Measurements from ENCODE around the gene PDZRN3. TPM values are rescaled to one million over a fixed set of nuclear protein-coding genes. Genes with fewer than 3 reads are reported as not detected.

Gene PDZRN3
- total and polyA plus RNA-seq, 2 experiments from 2014 or later: 7.5 to 14.0 TPM

GRCh38 chr3:73475717-73476116, 149.0 kb downstream of the PDZRN3 start (continued):
- no peak for TF ChIP-seq REST (IDR thresholded peaks at IDR 0.05; ENCODE audit: unreplicated experiment)
- no peak for TF ChIP-seq ETS1 (IDR thresholded peaks at IDR 0.05)
- no peak for TF ChIP-seq STAT1 (IDR thresholded peaks at IDR 0.05; ENCODE audit: unreplicated experiment)
- TF ChIP-seq ZNF331 (CRISPR knock-in tag; IDR thresholded peaks at IDR 0.05; ENCODE audit: low read depth): no peak
- TF ChIP-seq JUNB (IDR thresholded peaks at IDR 0.05; ENCODE audit: unreplicated experiment): no peak

GRCh38 chr3:73475175-73475574, 149.6 kb downstream of the PDZRN3 start:
- Mint-ChIP-seq H3K27ac (no peak overlapping the region), H3K27me3 (ENCODE audit: insufficient read depth, low read depth, poor library complexity) (peaks cover 7% of the 10 kb centered on the region), H3K9me3 (peaks cover 18% of the 10 kb centered on the region), H3K4me1 (peaks cover 35% of the 10 kb centered on the region), H3K36me3 (ENCODE audit: low read depth) (peaks cover 20% of the 10 kb centered on the region), H3K4me3 (no peak overlapping the region)
- H3F3A ChIP-seq (replicated peaks; ENCODE audit: low read depth): no peaks in the 10 kb centered on the region
- no peak for DNase-seq (ENCODE audit: low spot score)
- H3K27me3 ChIP-seq (ENCODE audit: insufficient read depth): no peaks in the 10 kb centered on the region
- ATAC-seq: no peak
- TF ChIP-seq CTCF (conservative IDR thresholded peaks at IDR 0.05; ENCODE audit: low read depth in 2 of 2) (no peak), REST (IDR thresholded peaks at IDR 0.05; ENCODE audit: unreplicated experiment) (no peak), ZNF331 (CRISPR knock-in tag; IDR thresholded peaks at IDR 0.05; ENCODE audit: low read depth) (no peak), NANOG (IDR thresholded peaks at IDR 0.05; ENCODE audit: borderline replicate concordance) (no peak), POLR2AphosphoS5 (IDR thresholded peaks at IDR 0.05; ENCODE audit: low read depth) (no peak), EZH2 (IDR thresholded peaks at IDR 0.05; ENCODE audit: low read depth, unreplicated experiment) (no peak), CREB1 (CRISPR knock-in tag; IDR thresholded peaks at IDR 0.05; ENCODE audit: low read depth) (no peak)
- no peak overlapping the region for H2AFZ ChIP-seq
- H3K4me3 ChIP-seq: no peak overlapping the region
- H3K9me2 ChIP-seq (ENCODE audit: insufficient read depth): peaks cover 18% of the 10 kb centered on the region; the same call in 1 of the 2 replicates
- H3K27ac ChIP-seq (ENCODE audit: low read depth): no peak overlapping the region
- H4K20me1 ChIP-seq (replicated peaks; ENCODE audit: insufficient read depth): no peaks in the 10 kb centered on the region
- peaks cover 3% of the 10 kb centered on the region; the same call in 1 of the 2 replicates for H3K4me1 ChIP-seq (ENCODE audit: insufficient read depth)
- no peaks in the 10 kb centered on the region for H3K79me2 ChIP-seq (replicated peaks; ENCODE audit: insufficient read depth)
- no peaks in the 10 kb centered on the region for H3K36me3 ChIP-seq (ENCODE audit: insufficient read depth)
- no peak overlapping the region for H3K4me2 ChIP-seq
